A673 (cell line): ENCODE data around the gene LRRIQ4.

ENCODE experiments used
- EZH2 ChIP-seq: fragments of 200-600 bp; sonication (generic); IDR thresholded peaks from 2 replicates; pipeline ENCODE4 v1.6.1; 2017; ENCODE audit warnings: borderline replicate concordance, low read depth, mild to moderate bottlenecking, mixed read lengths, antibody characterized with exemption, low read length; ENCODE audit not compliant: poor library complexity, severe bottlenecking
- TF ChIP-seq, protein P1 (sequence below): fragments of 300-800, 200-600 bp; sonication (generic); conservative IDR thresholded peaks from 2 replicates; pipeline ENCODE4 v1.5.1; 2017; ENCODE audit warnings: low read depth, mild to moderate bottlenecking, antibody characterized with exemption, low read length, moderate library complexity, mixed read lengths

DNA sequence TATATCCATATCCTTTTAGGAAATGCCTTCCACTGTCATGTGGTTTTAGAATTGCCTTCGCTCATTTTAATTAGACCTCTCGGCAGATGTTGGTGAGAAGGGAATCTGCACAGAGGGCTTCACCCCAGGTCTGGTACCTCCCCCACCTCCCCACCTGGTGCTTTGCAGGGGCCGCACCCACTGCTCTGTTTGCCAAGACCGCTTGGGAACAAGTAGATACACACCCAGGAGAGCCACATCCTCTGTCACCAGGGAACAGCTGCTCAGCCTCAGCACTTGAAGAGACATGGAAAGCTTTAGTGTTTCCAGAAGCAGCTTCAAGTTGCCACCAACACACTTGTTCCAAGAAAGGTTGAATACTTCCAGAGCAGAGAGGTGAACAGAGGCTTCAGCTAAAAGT is 35.2 kb downstream of the LRRIQ4 start:
- TF ChIP-seq, protein P1, sequence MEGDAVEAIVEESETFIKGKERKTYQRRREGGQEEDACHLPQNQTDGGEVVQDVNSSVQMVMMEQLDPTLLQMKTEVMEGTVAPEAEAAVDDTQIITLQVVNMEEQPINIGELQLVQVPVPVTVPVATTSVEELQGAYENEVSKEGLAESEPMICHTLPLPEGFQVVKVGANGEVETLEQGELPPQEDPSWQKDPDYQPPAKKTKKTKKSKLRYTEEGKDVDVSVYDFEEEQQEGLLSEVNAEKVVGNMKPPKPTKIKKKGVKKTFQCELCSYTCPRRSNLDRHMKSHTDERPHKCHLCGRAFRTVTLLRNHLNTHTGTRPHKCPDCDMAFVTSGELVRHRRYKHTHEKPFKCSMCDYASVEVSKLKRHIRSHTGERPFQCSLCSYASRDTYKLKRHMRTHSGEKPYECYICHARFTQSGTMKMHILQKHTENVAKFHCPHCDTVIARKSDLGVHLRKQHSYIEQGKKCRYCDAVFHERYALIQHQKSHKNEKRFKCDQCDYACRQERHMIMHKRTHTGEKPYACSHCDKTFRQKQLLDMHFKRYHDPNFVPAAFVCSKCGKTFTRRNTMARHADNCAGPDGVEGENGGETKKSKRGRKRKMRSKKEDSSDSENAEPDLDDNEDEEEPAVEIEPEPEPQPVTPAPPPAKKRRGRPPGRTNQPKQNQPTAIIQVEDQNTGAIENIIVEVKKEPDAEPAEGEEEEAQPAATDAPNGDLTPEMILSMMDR, result no peak
- no peak for TF ChIP-seq EZH2
